Camera-type eye (tissue), 1 donor: ENCODE results near the gene HSD11B1. TPM values are rescaled to one million over a fixed set of nuclear protein-coding genes. Genes with fewer than 3 reads are reported as not detected.

Experiments
- total RNA-seq: library from RNA; depleted of rRNA; stranded (reverse); fragments of >200 nt; gene quantifications from one replicate; pipeline ENCODE4 v1.2.3, GENCODE V29; 2014

The HSD11B1 gene
- total RNA-seq: 0.77 TPM

GRCh38 chr1:209704584-209704983 is at the start of gene HSD11B1:
Gene HSD11B1 (plus strand): TSS chr1:209704846. CDS start chr1:209704943, 97 bp downstream.

GRCh38 chr1:209674957-209675564 is 29.6 kb upstream of the HSD11B1 start, which contains the start of gene G0S2:
Gene G0S2 (plus strand): TSS chr1:209675412. CDS start chr1:209675685, 273 bp downstream.

GRCh38 chr1:209755926-209756614 is 51.4 kb downstream of the HSD11B1 start, which contains the start of gene TRAF3IP3:
Gene TRAF3IP3 (plus strand): TSS chr1:209756053. CDS start chr1:209760040, 3,987 bp downstream.

Other genes with a start within 250 kb of the HSD11B1 start
- gene CAMK1G, start 121.1 kb upstream of the HSD11B1 start, total RNA-seq: 0.93 TPM
- 11.1 TPM for gene LAMB3, start 52.4 kb upstream of the HSD11B1 start, total RNA-seq
- gene G0S2, start 29.4 kb upstream of the HSD11B1 start, total RNA-seq: 9.5 TPM
- gene TRAF3IP3, start 51.2 kb downstream of the HSD11B1 start, total RNA-seq: 0.99 TPM
- gene C1orf74, start 79.7 kb downstream of the HSD11B1 start, total RNA-seq: 2.6 TPM
- 7.8 TPM for gene IRF6, start 101.3 kb downstream of the HSD11B1 start, total RNA-seq
- gene UTP25, start 123.1 kb downstream of the HSD11B1 start, total RNA-seq: 10.4 TPM
- gene SYT14, start 233.4 kb downstream of the HSD11B1 start, total RNA-seq: 23.6 TPM